GM23338 (cell line): ENCODE measurements around the gene IGBP1. TPM values are rescaled to one million over a fixed set of nuclear protein-coding genes. Genes with fewer than 3 reads are reported as not detected.

Experiments
- ATAC-seq: fragments of 200-7000 bp; cut with Tn5 transposase; 3 replicates; pipeline ENCODE4 v1.9.1; 2020
- DNase-seq: peaks from one replicate; pipeline ENCODE4 v3.0.0-alpha.2; 2015; ENCODE audit warnings: low spot score
- H2AFZ ChIP-seq: fragments of 200-600 bp; sonication (generic); 2 replicates; pipeline ENCODE4 v1.8.0; 2016; ENCODE audit warnings: antibody characterized with exemption, mild to moderate bottlenecking, moderate library complexity
- H3F3A ChIP-seq: fragments of 200-600 bp; sonication (generic); replicated peaks from 2 replicates; pipeline ENCODE4 v1.8.0; 2017; ENCODE audit warnings: antibody characterized with exemption, mixed run types, low read depth
- H3K27ac ChIP-seq: fragments of 200-600 bp; sonication (generic); 2 replicates; pipeline ENCODE4 v1.6.1; 2016; ENCODE audit warnings: low read depth
- H3K27me3 ChIP-seq: fragments of 200-600 bp; sonication (generic); 2 replicates; pipeline ENCODE4 v1.8.0; 2016; ENCODE audit warnings: mild to moderate bottlenecking, mixed run types, moderate library complexity; ENCODE audit not compliant: insufficient read depth
- H3K36me3 ChIP-seq: fragments of 200-600 bp; sonication (generic); 2 replicates; pipeline ENCODE4 v1.8.0; 2016; ENCODE audit warnings: mild to moderate bottlenecking; ENCODE audit not compliant: insufficient read depth
- H3K4me1 ChIP-seq: fragments of 200-600 bp; sonication (generic); 2 replicates; pipeline ENCODE4 v1.8.0; 2016; ENCODE audit warnings: mild to moderate bottlenecking, moderate library complexity; ENCODE audit not compliant: insufficient read depth
- H3K4me2 ChIP-seq: fragments of 200-600 bp; sonication (generic); 2 replicates; pipeline ENCODE4 v1.7.1; 2017; ENCODE audit warnings: mixed run types
- H3K4me3 ChIP-seq: fragments of 200-600 bp; sonication (generic); 2 replicates; pipeline ENCODE4 v1.6.1; 2016; ENCODE audit warnings: mixed run types
- H3K79me2 ChIP-seq: fragments of 200-600 bp; sonication (generic); replicated peaks from 2 replicates; pipeline ENCODE4 v1.8.0; 2017; ENCODE audit warnings: mild to moderate bottlenecking; ENCODE audit not compliant: insufficient read depth
- H3K9me2 ChIP-seq: fragments of 200-600 bp; sonication (generic); 2 replicates; pipeline ENCODE4 v1.8.0; 2017; ENCODE audit not compliant: insufficient read depth
- H4K20me1 ChIP-seq: fragments of 200-600 bp; sonication (generic); replicated peaks from 2 replicates; pipeline ENCODE4 v1.8.0; 2017; ENCODE audit warnings: mild to moderate bottlenecking; ENCODE audit not compliant: insufficient read depth
- H3K27ac Mint-ChIP-seq: 2 replicates; pipeline ENCODE4 v1.8.0; 2020; ENCODE audit warnings: inconsistent platforms, mild to moderate bottlenecking, moderate library complexity, mixed read lengths
- H3K27me3 Mint-ChIP-seq: 3 replicates; pipeline ENCODE4 v1.8.0; 2022; ENCODE audit warnings: low read depth, mild to moderate bottlenecking, moderate library complexity, mixed read lengths, inconsistent platforms; ENCODE audit not compliant: insufficient read depth, poor library complexity
- H3K36me3 Mint-ChIP-seq: 3 replicates; pipeline ENCODE4 v1.8.0; 2021; ENCODE audit warnings: low read depth, mild to moderate bottlenecking, inconsistent platforms, moderate library complexity, mixed read lengths
- H3K4me1 Mint-ChIP-seq: 3 replicates; pipeline ENCODE4 v1.8.0; 2020; ENCODE audit warnings: mild to moderate bottlenecking, inconsistent platforms, mixed read lengths
- H3K4me3 Mint-ChIP-seq: 3 replicates; pipeline ENCODE4 v1.8.0; 2021; ENCODE audit warnings: moderate library complexity, mild to moderate bottlenecking, inconsistent platforms, mixed read lengths
- H3K9me3 Mint-ChIP-seq: 3 replicates; pipeline ENCODE4 v1.8.0; 2020; ENCODE audit warnings: moderate library complexity, mild to moderate bottlenecking, inconsistent platforms, mixed read lengths
- CREB1 ChIP-seq: fragments of 250-450 bp; sonication (Bioruptor Pico); IDR thresholded peaks from 2 replicates; pipeline ENCODE4 v1.5.0; 2020; ENCODE audit warnings: low read depth, mild to moderate bottlenecking, moderate library complexity
- CTCF ChIP-seq, 2 experiments: fragments of 200-600 bp in 1 of 2; sonication (generic) in 1 of 2; conservative IDR thresholded peaks; 2 replicates each; pipeline versions ENCODE4 v1.5.1 to v1.6.1; 2016 to 2017; ENCODE audit warnings: antibody characterized with exemption in 2 of 2, low read depth in 2 of 2, mild to moderate bottlenecking in 2 of 2, moderate library complexity in 1 of 2
- ETS1 ChIP-seq: IDR thresholded peaks from 2 replicates; pipeline ENCODE4 v1.6.1; 2016; ENCODE audit warnings: antibody characterized with exemption
- EZH2 ChIP-seq: fragments of 200-600 bp; sonication (generic); IDR thresholded peaks from one replicate; pipeline ENCODE4 v1.8.0; 2017; ENCODE audit warnings: antibody characterized with exemption, mild to moderate bottlenecking, low read depth; ENCODE audit not compliant: unreplicated experiment
- EZH2phosphoT487 ChIP-seq: fragments of 200-600 bp; sonication (generic); IDR thresholded peaks from one replicate; pipeline ENCODE4 v1.8.1; 2018; ENCODE audit warnings: antibody characterized with exemption; ENCODE audit not compliant: unreplicated experiment
- JUNB ChIP-seq: IDR thresholded peaks from one replicate; pipeline ENCODE4 v1.6.1; 2016; ENCODE audit warnings: antibody characterized with exemption; ENCODE audit not compliant: unreplicated experiment
- NANOG ChIP-seq: IDR thresholded peaks from 2 replicates; pipeline ENCODE4 v1.6.1; 2016; ENCODE audit warnings: antibody characterized with exemption, borderline replicate concordance
- REST ChIP-seq: IDR thresholded peaks from one replicate; pipeline ENCODE4 v1.6.1; 2018; ENCODE audit warnings: antibody characterized with exemption; ENCODE audit not compliant: unreplicated experiment
- STAT1 ChIP-seq: IDR thresholded peaks from one replicate; pipeline ENCODE4 v1.6.1; 2016; ENCODE audit warnings: antibody characterized with exemption; ENCODE audit not compliant: unreplicated experiment
- ZNF114 ChIP-seq: fragments of 250-450 bp; sonication (Bioruptor Pico); IDR thresholded peaks from 2 replicates; pipeline ENCODE4 v1.5.0; 2020; ENCODE audit warnings: mild to moderate bottlenecking, moderate library complexity
- ZNF331 ChIP-seq: fragments of 250-450 bp; sonication (Bioruptor Pico); IDR thresholded peaks from 2 replicates; pipeline ENCODE4 v1.5.0; 2020; ENCODE audit warnings: low read depth, mild to moderate bottlenecking, moderate library complexity
- ZNF462 ChIP-seq: fragments of 250-450 bp; sonication (Bioruptor Pico); IDR thresholded peaks from 2 replicates; pipeline ENCODE4 v1.5.0; 2020; ENCODE audit warnings: mild to moderate bottlenecking, moderate library complexity
- polyA plus RNA-seq: library from polyadenylated mRNA; unstranded; fragments of >200 nt; fragmentation: Nextera tagmentation; extraction: Ambion mirVana; gene quantifications from 2 replicates; pipeline ENCODE4 v1.2.1, GENCODE V29; 2016
- total RNA-seq: library from RNA; depleted of rRNA; stranded (reverse); fragments of >200 nt; shearing (Covaris generic); gene quantifications from 2 replicates; pipeline ENCODE4 v1.2.3, GENCODE V29; 2014

IGBP1 gene
- total and polyA plus RNA-seq, 2 experiments from 2014 or later = 36.8 to 38.5 TPM

- no peak for TF ChIP-seq REST
- TF ChIP-seq EZH2 = no peak
- TF ChIP-seq ZNF114 (CRISPR knock-in tag) = no peak
- TF ChIP-seq EZH2phosphoT487 = no peak
- no peak for TF ChIP-seq CREB1 (CRISPR knock-in tag)
- no peak for TF ChIP-seq NANOG
- no peak for TF ChIP-seq JUNB
- no peak for TF ChIP-seq ETS1
- TF ChIP-seq CTCF (conservative IDR thresholded peaks at IDR 0.05; ENCODE audit: low read depth in 2 of 2) = no peak
These were observed 39.0 kb downstream of the IGBP1 start (continued) for GRCh38 chrX:70172221-70172620.

- H3K27me3 Mint-ChIP-seq = peaks cover 1% of the 10 kb centered on the region
- ATAC-seq = no peak; the same call in 2 of the 3 replicates
- H3K4me3 ChIP-seq = no peak overlapping the region
- no peaks in the 10 kb centered on the region for H4K20me1 ChIP-seq
- peak; percentile 7 for DNase-seq
- no peak overlapping the region for H3K27ac Mint-ChIP-seq
- H2AFZ ChIP-seq = no peak overlapping the region
- no peaks in the 10 kb centered on the region for H3F3A ChIP-seq
- no peak overlapping the region for H3K4me2 ChIP-seq
- no peak overlapping the region for H3K27ac ChIP-seq
- H3K79me2 ChIP-seq = no peaks in the 10 kb centered on the region
- peaks cover 49% of the 10 kb centered on the region for H3K4me1 Mint-ChIP-seq
- H3K27me3 ChIP-seq = no peaks in the 10 kb centered on the region
- H3K4me1 ChIP-seq = peaks cover 29% of the 10 kb centered on the region
- no peaks in the 10 kb centered on the region for H3K9me3 Mint-ChIP-seq
- no peaks in the 10 kb centered on the region for H3K9me2 ChIP-seq
- no peaks in the 10 kb centered on the region for H3K36me3 ChIP-seq
- no peaks in the 10 kb centered on the region for H3K36me3 Mint-ChIP-seq
- H3K4me3 Mint-ChIP-seq = no peak overlapping the region
- TF ChIP-seq STAT1 (no peak), ZNF462 (CRISPR knock-in tag) (no peak), EZH2 (no peak), ZNF331 (no peak), NANOG (no peak), JUNB (no peak)
These were observed 39.7 kb downstream of the IGBP1 start for GRCh38 chrX:70172964-70173363.
